Measurements from ENCODE around the gene TINAG. TPM values are rescaled to one million over a fixed set of nuclear protein-coding genes. Genes with fewer than 3 reads are reported as not detected.

The TINAG gene
- total RNA-seq, 2 donors from 2014 or later: not detected

- DNase-seq (ENCODE audit: low spot score): no peak
- H3K4me3 ChIP-seq: no peak overlapping the region
- TF ChIP-seq, protein P1, sequence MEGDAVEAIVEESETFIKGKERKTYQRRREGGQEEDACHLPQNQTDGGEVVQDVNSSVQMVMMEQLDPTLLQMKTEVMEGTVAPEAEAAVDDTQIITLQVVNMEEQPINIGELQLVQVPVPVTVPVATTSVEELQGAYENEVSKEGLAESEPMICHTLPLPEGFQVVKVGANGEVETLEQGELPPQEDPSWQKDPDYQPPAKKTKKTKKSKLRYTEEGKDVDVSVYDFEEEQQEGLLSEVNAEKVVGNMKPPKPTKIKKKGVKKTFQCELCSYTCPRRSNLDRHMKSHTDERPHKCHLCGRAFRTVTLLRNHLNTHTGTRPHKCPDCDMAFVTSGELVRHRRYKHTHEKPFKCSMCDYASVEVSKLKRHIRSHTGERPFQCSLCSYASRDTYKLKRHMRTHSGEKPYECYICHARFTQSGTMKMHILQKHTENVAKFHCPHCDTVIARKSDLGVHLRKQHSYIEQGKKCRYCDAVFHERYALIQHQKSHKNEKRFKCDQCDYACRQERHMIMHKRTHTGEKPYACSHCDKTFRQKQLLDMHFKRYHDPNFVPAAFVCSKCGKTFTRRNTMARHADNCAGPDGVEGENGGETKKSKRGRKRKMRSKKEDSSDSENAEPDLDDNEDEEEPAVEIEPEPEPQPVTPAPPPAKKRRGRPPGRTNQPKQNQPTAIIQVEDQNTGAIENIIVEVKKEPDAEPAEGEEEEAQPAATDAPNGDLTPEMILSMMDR (IDR thresholded peaks at IDR 0.05): no peak
- H3K4me1 ChIP-seq (ENCODE audit: control insufficient read depth in 1 of 2, low read depth in 2 of 2): no peaks in the 10 kb centered on the region
- no peaks in the 10 kb centered on the region for H3K9me3 ChIP-seq
- ATAC-seq (ENCODE audit: insufficient number of reproducible peaks, low FRiP score, low read depth): no peak
- H3K36me3 ChIP-seq: no peaks in the 10 kb centered on the region
- H3K27me3 ChIP-seq (replicated peaks; ENCODE audit: insufficient read depth): no peaks in the 10 kb centered on the region
- no peak overlapping the region for H3K27ac ChIP-seq
Measured at GRCh38 chr6:54361188-54361587, 52.9 kb downstream of the TINAG start.

GRCh38 chr6:54361734-54362133, 53.5 kb downstream of the TINAG start:
- Histone ChIP-seq H3K4me3 (no peak overlapping the region), H3K27ac (no peak overlapping the region), H3K27me3 (replicated peaks; ENCODE audit: insufficient read depth) (no peaks in the 10 kb centered on the region), H3K9me3 (no peaks in the 10 kb centered on the region), H3K36me3 (no peaks in the 10 kb centered on the region), H3K4me1 (ENCODE audit: control insufficient read depth in 1 of 2, low read depth in 2 of 2) (no peaks in the 10 kb centered on the region)
- TF ChIP-seq, protein P1 (IDR thresholded peaks at IDR 0.05): no peak
- ATAC-seq (ENCODE audit: insufficient number of reproducible peaks, low FRiP score, low read depth): no peak
- DNase-seq (ENCODE audit: low spot score): no peak

DNA sequence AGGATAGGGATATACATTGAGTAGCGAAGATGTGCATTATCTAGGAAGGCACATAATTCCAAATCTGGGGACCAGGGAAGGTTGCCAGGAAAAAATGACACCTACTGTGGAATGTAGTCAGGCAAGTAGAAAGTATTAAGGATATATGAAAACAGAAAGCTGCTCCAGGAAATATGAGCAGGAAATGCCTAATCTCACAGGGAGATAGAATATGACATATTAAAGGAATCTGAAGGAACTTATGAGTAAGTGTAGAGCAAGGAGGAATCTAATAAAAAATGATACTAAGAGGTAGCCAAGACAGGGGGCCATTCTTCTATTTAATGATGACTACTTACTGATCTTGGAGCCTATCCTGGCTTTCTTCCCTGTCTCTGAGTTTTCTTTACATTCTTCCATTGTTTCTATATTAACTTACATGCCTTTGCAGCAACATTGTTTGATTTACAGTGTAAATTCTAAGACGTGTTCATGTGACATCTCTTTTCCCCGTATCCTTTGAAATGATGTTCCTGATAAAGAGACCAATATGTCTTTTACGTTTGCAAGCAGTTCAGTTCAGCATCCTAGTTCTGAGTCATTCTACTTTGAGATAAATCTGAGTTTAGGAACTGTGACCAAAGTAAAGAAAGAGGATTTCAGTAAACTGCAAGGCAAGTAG, 58.6 kb downstream of the TINAG start:
- TF ChIP-seq, protein P1 (IDR thresholded peaks at IDR 0.05): no peak
- ATAC-seq (ENCODE audit: insufficient number of reproducible peaks, low FRiP score, low read depth): no peak
- no peak for DNase-seq (ENCODE audit: low spot score)
- H3K4me3 ChIP-seq: no peak overlapping the region
- no peaks in the 10 kb centered on the region for H3K27me3 ChIP-seq (replicated peaks; ENCODE audit: insufficient read depth)
- no peaks in the 10 kb centered on the region for H3K36me3 ChIP-seq
- no peak overlapping the region for H3K27ac ChIP-seq
- H3K4me1 ChIP-seq (ENCODE audit: control insufficient read depth in 1 of 2, low read depth in 2 of 2): no peaks in the 10 kb centered on the region
- H3K9me3 ChIP-seq: no peaks in the 10 kb centered on the region

- H3K36me3 ChIP-seq: no peaks in the 10 kb centered on the region
- no peak for DNase-seq (ENCODE audit: low spot score)
- H3K4me3 ChIP-seq: no peak overlapping the region
- H3K27me3 ChIP-seq (replicated peaks; ENCODE audit: insufficient read depth): no peaks in the 10 kb centered on the region
- ATAC-seq (ENCODE audit: insufficient number of reproducible peaks, low FRiP score, low read depth): no peak
- no peaks in the 10 kb centered on the region for H3K4me1 ChIP-seq (ENCODE audit: control insufficient read depth in 1 of 2, low read depth in 2 of 2)
- no peak overlapping the region for H3K27ac ChIP-seq
- no peaks in the 10 kb centered on the region for H3K9me3 ChIP-seq
- TF ChIP-seq, protein P1 (IDR thresholded peaks at IDR 0.05): no peak
Measured at GRCh38 chr6:54377776-54378175, 69.5 kb downstream of the TINAG start.

DNA sequence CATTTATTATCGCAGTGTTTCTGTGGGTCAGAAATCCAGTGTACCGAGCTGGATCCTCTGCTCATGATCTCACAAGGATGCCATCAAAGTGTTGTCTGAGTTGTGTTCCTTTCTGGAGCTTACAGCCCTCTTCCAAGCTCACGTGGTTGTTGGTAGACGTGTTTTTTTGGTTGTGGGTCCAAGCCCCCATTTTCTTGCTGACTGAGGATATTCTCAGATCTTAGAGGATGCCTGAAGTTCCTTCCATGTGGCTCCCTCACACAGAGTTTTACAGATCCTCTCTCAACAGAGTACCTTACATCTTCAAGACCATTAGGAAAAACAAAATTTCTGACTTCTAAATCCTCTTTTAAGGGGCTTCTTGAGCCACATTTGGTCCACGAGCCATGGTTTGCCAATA, 78.1 kb downstream of the TINAG start:
- H3K9me3 ChIP-seq: no peaks in the 10 kb centered on the region
- no peaks in the 10 kb centered on the region for H3K4me1 ChIP-seq (ENCODE audit: control insufficient read depth in 1 of 2, low read depth in 2 of 2)
- DNase-seq (ENCODE audit: low spot score) (no peak), ATAC-seq (ENCODE audit: insufficient number of reproducible peaks, low FRiP score, low read depth) (no peak)
- H3K36me3 ChIP-seq: no peaks in the 10 kb centered on the region
- no peak overlapping the region for H3K27ac ChIP-seq
- no peak overlapping the region for H3K4me3 ChIP-seq
- TF ChIP-seq, protein P1 (IDR thresholded peaks at IDR 0.05): no peak
- H3K27me3 ChIP-seq (replicated peaks; ENCODE audit: insufficient read depth): no peaks in the 10 kb centered on the region
